ENCODE data around the gene AKNA. TPM values are rescaled to one million over a fixed set of nuclear protein-coding genes. Genes with fewer than 3 reads are reported as not detected.
"Not testable (repeated sequence)": the region's sequence is repeated elsewhere in the genome, so short reads cannot be mapped to it uniquely, and the experiment has no call there.

Gene AKNA
- total RNA-seq, 1 donor from 2014 or later: 16.6 TPM

GRCh38 chr9:114330636-114331035, 57.1 kb downstream of the AKNA start:
- H3K9me3 Mint-ChIP-seq: no peaks in the 10 kb centered on the region
- no peaks in the 10 kb centered on the region for H3K4me1 Mint-ChIP-seq
- no peaks in the 10 kb centered on the region for H3K27me3 Mint-ChIP-seq (ENCODE audit: low read depth)

GRCh38 chr9:114329625-114330022, 58.2 kb downstream of the AKNA start, which contains the start of gene ORM2:
Gene ORM2, plus strand, starts transcription at chr9:114329869. Its CDS starts 36 bp downstream, at chr9:114329905.
- H3K4me1 Mint-ChIP-seq; H3K27me3 Mint-ChIP-seq (ENCODE audit: low read depth); H3K4me3 Mint-ChIP-seq: not testable (repeated sequence)

More at GRCh38 chr9:114330636-114331035, 57.1 kb downstream of the AKNA start:
- Mint-ChIP-seq H3K36me3 (ENCODE audit: low read depth) (peaks cover 3% of the 10 kb centered on the region), H3K27ac (ENCODE audit: unreplicated experiment) (no peak overlapping the region), H3K4me3 (no peak overlapping the region)
- DNase-seq (ENCODE audit: low read depth, low spot score): no peak
- TF ChIP-seq CTCF (conservative IDR thresholded peaks at IDR 0.05): no peak

DNA sequence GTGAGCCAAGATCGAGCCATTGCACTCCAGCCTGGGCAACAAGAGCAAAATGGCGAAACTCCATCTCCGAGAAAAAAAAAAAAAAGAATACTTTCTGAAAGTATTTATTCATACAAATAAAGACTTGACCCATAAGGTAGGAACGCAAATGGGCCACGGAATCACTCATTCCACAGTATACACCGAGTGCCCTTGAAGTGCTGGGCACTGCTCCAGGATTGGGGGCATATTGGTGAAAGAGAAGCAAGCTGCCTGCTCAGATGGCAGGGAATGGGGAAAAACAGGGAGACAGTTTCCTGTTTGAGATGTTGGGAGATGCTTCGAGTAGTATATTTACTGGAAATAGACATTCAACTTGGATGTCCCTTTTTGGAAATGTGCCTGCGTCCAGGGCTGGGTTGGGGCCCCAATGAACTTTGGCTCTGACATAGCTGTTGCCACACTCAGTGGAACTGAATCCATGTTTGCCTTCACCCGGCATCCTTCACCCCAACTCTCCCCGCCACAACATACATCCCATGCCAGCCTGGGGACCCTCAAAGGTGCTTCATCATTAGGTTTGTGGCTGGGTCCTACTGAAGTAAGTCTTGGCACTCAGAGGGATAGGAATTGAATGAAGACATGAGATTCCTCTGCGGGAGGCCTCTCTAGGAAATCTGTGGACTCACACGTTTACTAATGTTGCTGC, 58.7 kb downstream of the AKNA start:
- H3K27ac Mint-ChIP-seq (ENCODE audit: unreplicated experiment); H3K4me1 Mint-ChIP-seq; DNase-seq (ENCODE audit: low read depth, low spot score); H3K9me3 Mint-ChIP-seq; H3K4me3 Mint-ChIP-seq; H3K36me3 Mint-ChIP-seq (ENCODE audit: low read depth); H3K27me3 Mint-ChIP-seq (ENCODE audit: low read depth): not testable (repeated sequence)

More at GRCh38 chr9:114329625-114330022, 58.2 kb downstream of the AKNA start, which contains the start of gene ORM2:
- not testable (repeated sequence) for H3K36me3 Mint-ChIP-seq (ENCODE audit: low read depth); DNase-seq (ENCODE audit: low read depth, low spot score); H3K9me3 Mint-ChIP-seq; H3K27ac Mint-ChIP-seq (ENCODE audit: unreplicated experiment)

DNA sequence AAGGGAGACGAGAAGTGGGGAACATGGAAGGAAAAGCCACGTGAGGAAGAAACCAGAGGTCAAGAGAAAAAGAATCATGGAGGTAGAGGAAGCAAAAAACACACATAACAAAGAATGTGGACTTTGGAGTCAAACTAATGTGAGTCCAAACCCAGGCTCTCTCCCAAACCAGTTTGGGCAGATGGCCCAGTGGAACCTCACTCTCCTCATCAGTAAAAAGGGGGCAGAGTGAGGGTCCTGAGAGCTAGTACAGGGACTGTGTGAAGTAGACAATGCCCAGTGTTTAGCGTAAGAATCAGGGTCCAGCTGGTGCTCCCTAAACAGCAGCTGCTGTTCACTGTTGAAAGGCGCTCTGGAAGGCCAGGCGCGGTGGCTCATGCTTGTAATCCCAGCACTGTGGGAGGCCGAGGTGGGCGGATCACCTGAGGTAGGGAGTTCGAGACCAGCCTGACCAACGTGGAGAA, 59.4 kb downstream of the AKNA start:
- H3K27ac Mint-ChIP-seq (ENCODE audit: unreplicated experiment); H3K27me3 Mint-ChIP-seq (ENCODE audit: low read depth); H3K9me3 Mint-ChIP-seq; H3K4me3 Mint-ChIP-seq; H3K4me1 Mint-ChIP-seq; DNase-seq (ENCODE audit: low read depth, low spot score); H3K36me3 Mint-ChIP-seq (ENCODE audit: low read depth): not testable (repeated sequence)

GRCh38 chr9:114327749-114328148, 60.0 kb downstream of the AKNA start:
- no peaks in the 10 kb centered on the region for H3K27me3 Mint-ChIP-seq (ENCODE audit: low read depth)
- H3K27ac Mint-ChIP-seq (ENCODE audit: unreplicated experiment): no peak overlapping the region
- no peaks in the 10 kb centered on the region for H3K36me3 Mint-ChIP-seq (ENCODE audit: low read depth)
- H3K4me3 Mint-ChIP-seq: no peak overlapping the region
- no peaks in the 10 kb centered on the region for H3K9me3 Mint-ChIP-seq
- no peak for DNase-seq (ENCODE audit: low read depth, low spot score)
- no peaks in the 10 kb centered on the region for H3K4me1 Mint-ChIP-seq
- no peak for TF ChIP-seq CTCF (conservative IDR thresholded peaks at IDR 0.05)

- H3K4me1 Mint-ChIP-seq; H3K4me3 Mint-ChIP-seq; DNase-seq (ENCODE audit: low read depth, low spot score); H3K36me3 Mint-ChIP-seq (ENCODE audit: low read depth); H3K27me3 Mint-ChIP-seq (ENCODE audit: low read depth); H3K27ac Mint-ChIP-seq (ENCODE audit: unreplicated experiment); H3K9me3 Mint-ChIP-seq: not testable (repeated sequence)
These were observed 62.0 kb downstream of the AKNA start for GRCh38 chr9:114325684-114326254.

DNA sequence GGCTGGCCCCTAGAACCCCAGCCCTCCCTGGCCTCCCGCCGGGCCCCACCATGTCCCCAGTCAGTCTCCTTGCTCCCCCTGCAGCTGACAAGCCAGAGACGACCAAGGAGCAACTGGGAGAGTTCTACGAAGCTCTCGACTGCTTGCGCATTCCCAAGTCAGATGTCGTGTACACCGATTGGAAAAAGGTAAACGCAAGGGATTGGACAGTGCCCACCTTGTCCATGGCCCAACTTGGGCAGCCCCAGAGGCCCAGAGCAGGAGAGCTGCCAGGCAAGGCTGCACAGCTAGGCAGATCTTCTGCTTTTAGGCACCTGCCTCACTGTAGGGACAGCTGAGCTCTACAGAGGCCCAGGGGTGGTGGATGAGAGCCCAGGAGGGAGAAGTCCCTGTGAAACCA, 62.8 kb downstream of the AKNA start:
- not testable (repeated sequence) for H3K27ac Mint-ChIP-seq (ENCODE audit: unreplicated experiment); H3K36me3 Mint-ChIP-seq (ENCODE audit: low read depth); H3K9me3 Mint-ChIP-seq; H3K4me3 Mint-ChIP-seq; H3K4me1 Mint-ChIP-seq; DNase-seq (ENCODE audit: low read depth, low spot score); H3K27me3 Mint-ChIP-seq (ENCODE audit: low read depth)

GRCh38 chr9:114324492-114324891, 63.3 kb downstream of the AKNA start:
- no peak for DNase-seq (ENCODE audit: low read depth, low spot score)

DNA sequence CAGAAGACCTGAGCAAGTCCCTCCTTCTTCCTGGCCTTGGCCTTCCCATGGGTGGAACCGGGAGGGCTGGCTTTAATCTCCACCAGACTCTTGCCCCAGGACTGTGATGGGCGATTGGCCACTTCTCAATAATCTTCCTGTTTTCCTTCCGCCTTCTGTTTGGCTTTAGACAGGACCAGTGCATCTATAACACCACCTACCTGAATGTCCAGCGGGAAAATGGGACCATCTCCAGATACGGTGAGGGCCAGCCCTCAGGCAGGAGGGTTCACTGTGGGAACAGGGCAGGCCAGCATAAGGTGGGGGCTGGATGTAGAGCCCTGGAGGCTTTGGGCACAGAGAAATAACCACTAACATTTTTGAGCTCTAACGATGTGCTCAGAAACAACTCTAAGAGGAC, 63.9 kb downstream of the AKNA start:
- H3K4me1 Mint-ChIP-seq; DNase-seq (ENCODE audit: low read depth, low spot score); H3K4me3 Mint-ChIP-seq; H3K36me3 Mint-ChIP-seq (ENCODE audit: low read depth); H3K9me3 Mint-ChIP-seq; H3K27ac Mint-ChIP-seq (ENCODE audit: unreplicated experiment); H3K27me3 Mint-ChIP-seq (ENCODE audit: low read depth): not testable (repeated sequence)

More at GRCh38 chr9:114324492-114324891, 63.3 kb downstream of the AKNA start:
- H3K4me3 Mint-ChIP-seq: no peak overlapping the region
- no peak for TF ChIP-seq CTCF (conservative IDR thresholded peaks at IDR 0.05)
- H3K4me1 Mint-ChIP-seq: no peaks in the 10 kb centered on the region
- H3K9me3 Mint-ChIP-seq: no peaks in the 10 kb centered on the region
- no peaks in the 10 kb centered on the region for H3K27me3 Mint-ChIP-seq (ENCODE audit: low read depth)
- no peaks in the 10 kb centered on the region for H3K36me3 Mint-ChIP-seq (ENCODE audit: low read depth)
- no peak overlapping the region for H3K27ac Mint-ChIP-seq (ENCODE audit: unreplicated experiment)

DNA sequence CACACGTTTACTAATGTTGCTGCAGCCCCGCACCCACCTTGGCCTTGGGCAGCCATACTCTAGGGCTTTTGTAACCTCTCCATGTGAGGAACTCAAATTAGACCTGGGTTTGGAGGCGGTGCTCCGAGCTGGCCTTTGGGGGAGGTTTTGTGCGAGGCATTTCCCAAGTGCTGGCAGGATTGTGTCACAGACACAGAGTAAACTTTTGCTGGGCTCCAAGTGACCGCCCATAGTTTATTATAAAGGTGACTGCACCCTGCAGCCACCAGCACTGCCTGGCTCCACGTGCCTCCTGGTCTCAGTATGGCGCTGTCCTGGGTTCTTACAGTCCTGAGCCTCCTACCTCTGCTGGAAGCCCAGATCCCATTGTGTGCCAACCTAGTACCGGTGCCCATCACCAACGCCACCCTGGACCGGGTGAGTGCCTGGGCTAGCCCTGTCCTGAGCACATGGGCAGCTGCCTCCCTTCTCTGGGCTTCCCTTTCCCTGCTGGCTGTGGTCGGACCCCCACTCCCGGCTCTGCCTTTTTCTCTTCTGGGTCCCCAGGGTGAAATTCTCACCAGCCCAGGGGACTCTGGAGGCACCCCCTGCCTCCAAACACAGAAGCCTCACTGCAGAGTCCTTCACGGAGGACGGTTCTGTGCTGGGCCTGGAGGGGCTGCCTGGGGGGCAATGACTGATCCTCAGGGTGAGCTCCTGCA, 64.8 kb downstream of the AKNA start, which contains the start of gene ORM1:
ORM1 (plus strand) TSS at position 268 of the 701 bp plus-strand sequence; CDS start at position 304, 36 bp downstream.
- DNase-seq (ENCODE audit: low read depth, low spot score); H3K9me3 Mint-ChIP-seq; H3K4me1 Mint-ChIP-seq; H3K27ac Mint-ChIP-seq (ENCODE audit: unreplicated experiment); H3K27me3 Mint-ChIP-seq (ENCODE audit: low read depth); H3K4me3 Mint-ChIP-seq; H3K36me3 Mint-ChIP-seq (ENCODE audit: low read depth): not testable (repeated sequence)
